ENCODE data around the gene PAPSS1.
"Not testable (repeated sequence)": the region's sequence is repeated elsewhere in the genome, so short reads cannot be mapped to it uniquely, and the experiment has no call there.

Gene PAPSS1

GRCh38 chr4:107719922-107720722 lies at the start of gene PAPSS1:
Gene PAPSS1, minus strand, starts transcription at chr4:107720234. Its CDS starts 55 bp downstream, at chr4:107720179.
- DNase-seq: peak; percentile 86

GRCh38 chr4:107760281-107760947 lies 40.4 kb upstream of the PAPSS1 start:
- no peak for DNase-seq

GRCh38 chr4:107757864-107758476 lies 37.9 kb upstream of the PAPSS1 start:
- DNase-seq: peak; percentile 2

GRCh38 chr4:107757283-107757682 lies 37.2 kb upstream of the PAPSS1 start:
- no peak for DNase-seq

GRCh38 chr4:107755841-107756356 lies 35.9 kb upstream of the PAPSS1 start:
- DNase-seq: no peak

GRCh38 chr4:107751670-107752069 lies 31.6 kb upstream of the PAPSS1 start:
- DNase-seq: no peak

- peak; percentile 25 for DNase-seq
Measured at GRCh38 chr4:107747748-107748486, 27.9 kb upstream of the PAPSS1 start.

GRCh38 chr4:107746161-107746560 lies 26.1 kb upstream of the PAPSS1 start:
- DNase-seq: no peak

- DNase-seq: no peak
Measured at GRCh38 chr4:107744532-107744931, 24.5 kb upstream of the PAPSS1 start.

GRCh38 chr4:107743532-107743931 lies 23.5 kb upstream of the PAPSS1 start:
- DNase-seq: no peak

GRCh38 chr4:107742791-107743190 lies 22.8 kb upstream of the PAPSS1 start:
- DNase-seq: no peak

GRCh38 chr4:107742196-107742595 lies 22.2 kb upstream of the PAPSS1 start:
- no peak for DNase-seq

GRCh38 chr4:107740950-107741701 lies 21.1 kb upstream of the PAPSS1 start:
- DNase-seq: no peak

- no peak for DNase-seq
Measured at GRCh38 chr4:107740381-107740780, 20.3 kb upstream of the PAPSS1 start.

GRCh38 chr4:107737450-107737849 lies 17.4 kb upstream of the PAPSS1 start:
- no peak for DNase-seq

- no peak for DNase-seq
Measured at GRCh38 chr4:107736924-107737448, 17.0 kb upstream of the PAPSS1 start.

- DNase-seq: no peak
Measured at GRCh38 chr4:107736037-107736436, 16.0 kb upstream of the PAPSS1 start.

- no peak for DNase-seq
Measured at GRCh38 chr4:107734120-107734519, 14.1 kb upstream of the PAPSS1 start.

- no peak for DNase-seq
Measured at GRCh38 chr4:107733431-107733925, 13.4 kb upstream of the PAPSS1 start.

- not testable (repeated sequence) for DNase-seq
Measured at GRCh38 chr4:107729050-107729449, 9.0 kb upstream of the PAPSS1 start.

- DNase-seq: not testable (repeated sequence)
Measured at GRCh38 chr4:107726131-107726925, 6.3 kb upstream of the PAPSS1 start.
